GM06990 (cell line): ENCODE results near the gene TSPAN31.

Experiments used
- DNase-seq: peaks from one replicate; pipeline ENCODE4 v3.0.0-alpha.2; 2011; ENCODE audit not compliant: insufficient read length; ENCODE audit errors: extremely low read depth
- H3K27me3 ChIP-seq: replicated peaks from 2 replicates; pipeline ENCODE4 v1.6.0; 2011; ENCODE audit warnings: low read length; ENCODE audit not compliant: control insufficient read depth, insufficient read depth
- H3K36me3 ChIP-seq: 2 replicates; pipeline ENCODE4 v1.5.1; 2011; ENCODE audit warnings: low read length; ENCODE audit not compliant: control insufficient read depth, insufficient read depth
- H3K4me3 ChIP-seq: replicated peaks from 2 replicates; pipeline ENCODE4 v1.5.1; 2011; ENCODE audit warnings: low read depth, mild to moderate bottlenecking, control low read depth, low read length
- TF ChIP-seq, protein P1 (sequence below): IDR thresholded peaks from 2 replicates; pipeline ENCODE4 v1.5.1; 2011; ENCODE audit warnings: low read length, control low read depth, mild to moderate bottlenecking, inconsistent platforms; ENCODE audit not compliant: insufficient read depth, poor library complexity, severe bottlenecking

Gene TSPAN31

GRCh38 chr12:57733928-57734327, 10.9 kb upstream of the TSPAN31 start:
- H3K4me3 ChIP-seq: no peak overlapping the region
- TF ChIP-seq, protein P1, sequence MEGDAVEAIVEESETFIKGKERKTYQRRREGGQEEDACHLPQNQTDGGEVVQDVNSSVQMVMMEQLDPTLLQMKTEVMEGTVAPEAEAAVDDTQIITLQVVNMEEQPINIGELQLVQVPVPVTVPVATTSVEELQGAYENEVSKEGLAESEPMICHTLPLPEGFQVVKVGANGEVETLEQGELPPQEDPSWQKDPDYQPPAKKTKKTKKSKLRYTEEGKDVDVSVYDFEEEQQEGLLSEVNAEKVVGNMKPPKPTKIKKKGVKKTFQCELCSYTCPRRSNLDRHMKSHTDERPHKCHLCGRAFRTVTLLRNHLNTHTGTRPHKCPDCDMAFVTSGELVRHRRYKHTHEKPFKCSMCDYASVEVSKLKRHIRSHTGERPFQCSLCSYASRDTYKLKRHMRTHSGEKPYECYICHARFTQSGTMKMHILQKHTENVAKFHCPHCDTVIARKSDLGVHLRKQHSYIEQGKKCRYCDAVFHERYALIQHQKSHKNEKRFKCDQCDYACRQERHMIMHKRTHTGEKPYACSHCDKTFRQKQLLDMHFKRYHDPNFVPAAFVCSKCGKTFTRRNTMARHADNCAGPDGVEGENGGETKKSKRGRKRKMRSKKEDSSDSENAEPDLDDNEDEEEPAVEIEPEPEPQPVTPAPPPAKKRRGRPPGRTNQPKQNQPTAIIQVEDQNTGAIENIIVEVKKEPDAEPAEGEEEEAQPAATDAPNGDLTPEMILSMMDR: no peak
- DNase-seq: no peak
- no peaks in the 10 kb centered on the region for H3K27me3 ChIP-seq
- peaks cover 24% of the 10 kb centered on the region for H3K36me3 ChIP-seq

GRCh38 chr12:57734591-57734990, 10.2 kb upstream of the TSPAN31 start:
- Histone ChIP-seq H3K27me3 (no peaks in the 10 kb centered on the region), H3K36me3 (peaks cover 22% of the 10 kb centered on the region), H3K4me3 (no peak overlapping the region)
- TF ChIP-seq, protein P1: no peak
- DNase-seq: no peak

DNA sequence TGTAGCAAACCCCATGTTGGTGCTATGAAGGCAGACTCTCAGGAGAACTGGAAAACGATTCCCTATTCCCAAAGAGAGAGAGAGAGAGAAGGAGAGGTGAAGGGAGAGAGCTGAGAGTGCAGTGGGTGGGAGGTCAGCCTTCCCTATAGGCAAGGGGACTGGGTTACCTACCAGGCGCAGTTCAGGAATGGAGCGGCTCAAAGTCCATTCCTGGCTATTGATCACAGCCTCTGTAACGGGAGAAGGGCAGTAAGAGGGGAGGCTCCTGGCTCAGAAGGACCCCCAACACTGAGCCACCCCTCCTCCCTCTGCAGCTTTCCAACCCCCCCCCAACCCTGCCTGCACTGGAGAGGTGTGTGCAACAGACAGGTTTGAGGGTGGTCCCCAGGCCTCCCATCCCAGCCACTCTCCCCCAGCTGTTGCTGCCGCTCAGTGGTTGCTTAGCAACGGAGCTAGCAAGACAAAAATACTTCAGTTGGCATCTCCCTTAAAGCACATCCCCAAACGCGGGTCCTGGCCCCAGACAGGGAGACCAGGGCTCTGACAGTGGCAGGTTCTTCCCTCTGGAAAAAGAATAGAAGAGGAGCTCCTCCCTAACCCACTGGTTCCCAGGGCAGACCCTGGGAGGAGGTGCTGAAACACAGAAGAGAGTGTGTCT, 9.5 kb upstream of the TSPAN31 start:
- Histone ChIP-seq H3K27me3 (no peaks in the 10 kb centered on the region), H3K4me3 (no peak overlapping the region), H3K36me3 (peaks cover 20% of the 10 kb centered on the region)
- TF ChIP-seq, protein P1: no peak
- no peak for DNase-seq

GRCh38 chr12:57735952-57736740, 8.7 kb upstream of the TSPAN31 start:
- Histone ChIP-seq H3K4me3 (no peak overlapping the region), H3K27me3 (no peaks in the 10 kb centered on the region)

DNA sequence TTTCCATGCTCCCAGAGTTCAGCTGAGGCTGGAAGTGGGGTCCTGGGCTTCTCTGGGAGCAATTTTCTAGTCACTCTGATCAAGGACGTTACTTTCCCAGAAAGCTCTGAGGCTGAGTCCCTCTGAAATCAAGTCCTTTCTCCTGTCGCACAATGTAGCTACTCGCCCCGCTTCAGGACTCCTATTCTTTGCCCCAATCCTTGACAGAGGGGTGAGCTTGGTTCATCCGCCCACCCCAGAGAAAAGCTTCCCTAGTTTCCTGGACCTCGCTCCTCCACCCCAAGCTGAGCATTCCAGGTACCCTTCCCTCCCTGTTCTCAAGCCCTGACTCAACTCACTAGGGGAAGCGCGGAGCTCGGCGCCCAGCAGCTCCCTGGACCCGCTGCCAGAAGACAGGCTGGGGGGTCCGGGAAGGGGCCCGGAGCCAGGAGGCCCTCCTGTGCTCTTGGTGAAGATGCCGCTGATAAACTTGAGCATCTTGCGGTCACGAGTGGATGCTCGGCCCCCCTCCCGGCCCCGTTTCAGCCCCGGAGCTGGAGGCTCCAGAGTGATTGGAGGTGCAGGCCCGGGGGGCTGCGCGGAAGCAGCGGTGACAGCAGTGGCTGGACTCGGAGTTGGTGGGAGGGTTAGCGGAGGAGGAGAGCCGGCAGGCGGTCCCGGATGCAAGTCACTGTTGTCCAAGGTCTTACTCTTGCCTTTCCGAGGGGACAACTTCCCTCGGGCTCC, 7.9 kb upstream of the TSPAN31 start:
- DNase-seq: no peak
- no peak overlapping the region for H3K4me3 ChIP-seq
- H3K36me3 ChIP-seq: peaks cover 14% of the 10 kb centered on the region
- H3K27me3 ChIP-seq: no peaks in the 10 kb centered on the region
- TF ChIP-seq, protein P1: no peak

More at GRCh38 chr12:57735952-57736740, 8.7 kb upstream of the TSPAN31 start:
- no peak for DNase-seq
- TF ChIP-seq, protein P1: no peak
- H3K36me3 ChIP-seq: peaks cover 15% of the 10 kb centered on the region
